DMS153 (cell line): ENCODE results near the gene HNRNPA3.
"Not testable (repeated sequence)": the region's sequence is repeated elsewhere in the genome, so short reads cannot be mapped to it uniquely, and the experiment has no call there.

Experiments
- DNase-seq: peaks from one replicate; lab custom pipeline; 2025; lab: John Stamatoyannopoulos, UW

Gene HNRNPA3

DNA sequence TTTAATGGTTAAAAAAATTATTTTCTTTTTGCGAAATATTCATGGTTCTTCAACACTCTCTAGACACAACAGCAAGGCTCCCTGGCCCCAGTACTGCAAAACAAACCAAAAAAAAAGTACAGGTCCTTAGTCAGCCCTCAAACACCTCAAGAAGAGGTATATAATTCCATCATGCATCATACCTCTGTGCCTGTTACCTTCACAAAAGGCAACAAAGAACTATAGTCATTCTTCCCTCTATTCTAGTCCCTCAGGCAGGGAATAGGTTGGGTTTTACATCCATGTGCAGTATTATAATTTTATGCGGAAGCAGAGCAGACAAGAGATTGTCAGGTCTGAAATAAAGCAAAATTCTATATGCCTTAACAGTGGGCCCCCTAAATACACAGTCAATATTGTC is 43.4 kb downstream of the HNRNPA3 start:
- no peak for DNase-seq

DNA sequence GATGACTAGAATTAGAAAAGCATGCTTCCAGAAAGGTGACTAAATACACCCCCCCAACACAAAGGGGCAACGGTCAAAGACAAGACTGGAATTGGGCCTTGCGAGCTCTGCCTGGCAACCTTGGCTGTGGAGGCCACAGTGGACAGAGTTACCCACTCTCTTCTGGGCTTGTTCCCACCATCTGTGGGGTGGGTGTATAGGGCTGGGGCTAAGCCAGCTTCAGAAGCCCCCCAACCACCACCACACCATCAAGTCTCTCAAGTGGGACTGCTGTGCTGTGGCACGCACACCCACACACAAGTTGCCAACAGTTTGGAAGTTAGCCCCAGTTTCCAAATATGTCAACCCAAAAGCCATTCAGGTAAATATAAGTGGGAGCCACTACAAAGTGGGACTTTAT is 44.1 kb downstream of the HNRNPA3 start:
- DNase-seq: no peak

DNA sequence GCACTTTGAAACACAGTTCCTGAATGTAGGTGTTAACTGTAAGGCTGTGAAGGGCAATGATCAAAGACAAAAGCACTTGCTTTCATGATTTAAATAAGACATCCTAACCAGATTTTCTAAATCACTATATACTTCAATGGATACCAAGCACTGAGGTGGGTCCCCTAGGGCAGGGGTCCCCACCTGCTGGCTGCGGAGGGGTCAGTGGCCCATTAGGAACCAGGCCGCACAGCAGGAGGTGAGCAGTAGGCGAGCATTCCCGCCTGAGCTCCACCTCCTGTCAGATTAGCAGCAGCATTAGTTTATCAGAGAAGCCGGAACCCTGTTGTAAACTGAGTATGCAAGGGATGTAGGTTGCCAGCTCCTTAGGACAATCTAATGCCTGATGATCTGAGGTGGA is 44.9 kb downstream of the HNRNPA3 start:
- DNase-seq: no peak

DNA sequence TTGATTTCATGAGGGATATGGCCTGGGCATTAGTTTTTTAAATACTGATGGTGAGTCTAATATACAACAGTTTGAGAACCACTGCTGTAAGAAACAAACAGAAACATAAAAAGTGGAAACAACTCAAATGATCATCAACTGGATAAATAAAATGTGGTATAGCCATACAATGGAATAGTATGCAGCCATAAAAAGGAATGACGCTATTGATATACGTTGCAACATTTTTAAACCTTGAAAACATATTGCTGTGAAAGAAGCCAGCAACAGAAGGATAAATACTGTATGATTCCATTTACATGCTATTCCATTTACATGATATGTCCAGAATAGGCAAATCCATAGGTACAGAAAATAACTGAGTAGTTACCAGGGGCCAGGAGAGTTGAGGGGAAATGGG is 45.5 kb downstream of the HNRNPA3 start:
- DNase-seq: no peak

DNA sequence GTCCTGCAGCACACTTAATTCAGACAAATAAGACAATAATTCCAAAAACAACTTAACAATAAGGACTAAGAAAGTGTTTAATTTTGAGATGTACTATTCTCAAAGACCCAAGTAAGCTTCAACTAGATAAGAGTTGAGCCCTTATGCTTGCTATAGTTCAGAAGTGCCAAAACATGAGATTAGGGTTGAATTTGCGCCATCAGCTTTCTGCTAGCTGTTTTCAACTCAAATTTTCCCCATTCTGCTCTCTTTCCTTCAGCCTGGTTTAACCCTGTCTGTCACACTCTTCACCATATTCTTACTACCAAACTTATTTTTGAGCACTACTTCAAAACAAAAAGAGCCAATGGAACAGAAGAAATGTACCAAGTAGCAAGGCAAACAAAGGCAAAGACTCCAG is 47.8 kb downstream of the HNRNPA3 start:
- no peak for DNase-seq

DNA sequence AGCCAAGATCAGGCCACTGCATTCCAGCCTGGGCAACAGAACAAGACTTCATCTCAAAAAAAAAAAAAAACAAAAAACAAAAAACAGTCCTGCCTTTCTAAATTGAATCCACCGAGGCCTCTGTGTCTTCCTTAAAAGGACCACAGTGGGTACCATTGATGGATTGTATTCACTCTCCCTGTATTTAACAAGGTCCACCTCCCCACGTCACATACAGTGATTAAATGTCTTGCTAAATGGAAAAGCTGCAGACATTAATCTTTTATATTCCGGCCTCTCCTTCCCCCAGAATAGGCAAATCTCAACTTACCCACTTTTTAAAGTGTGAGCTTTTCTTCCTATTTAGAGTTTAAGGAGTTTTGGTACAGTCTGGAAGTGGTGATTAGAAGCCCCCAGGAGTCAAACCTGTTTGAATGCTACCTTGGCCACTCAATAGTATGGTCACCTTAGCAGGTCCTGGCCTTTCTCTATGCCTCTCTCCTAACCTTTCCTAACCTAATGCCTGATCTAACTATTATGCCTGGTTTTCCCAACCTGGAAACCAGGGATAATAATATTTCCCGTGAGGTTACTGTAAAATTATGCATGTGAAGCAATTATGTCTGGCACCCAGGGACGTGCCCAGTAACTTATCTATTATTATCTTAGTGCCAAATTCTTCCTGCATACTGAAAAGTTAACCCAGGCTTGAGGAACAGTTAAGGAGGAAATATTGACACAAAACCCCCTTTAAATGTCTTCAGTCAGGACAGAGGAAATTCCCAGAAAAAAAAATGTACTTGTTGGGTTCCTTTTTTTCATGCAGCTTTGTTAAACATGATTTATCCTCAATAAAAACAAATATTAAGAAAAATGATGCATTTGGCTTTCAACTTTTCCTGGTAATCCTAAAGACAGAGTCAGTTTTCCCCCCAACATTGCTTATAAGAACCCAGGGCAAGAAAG is 48.8 kb downstream of the HNRNPA3 start:
- DNase-seq: no peak

DNA sequence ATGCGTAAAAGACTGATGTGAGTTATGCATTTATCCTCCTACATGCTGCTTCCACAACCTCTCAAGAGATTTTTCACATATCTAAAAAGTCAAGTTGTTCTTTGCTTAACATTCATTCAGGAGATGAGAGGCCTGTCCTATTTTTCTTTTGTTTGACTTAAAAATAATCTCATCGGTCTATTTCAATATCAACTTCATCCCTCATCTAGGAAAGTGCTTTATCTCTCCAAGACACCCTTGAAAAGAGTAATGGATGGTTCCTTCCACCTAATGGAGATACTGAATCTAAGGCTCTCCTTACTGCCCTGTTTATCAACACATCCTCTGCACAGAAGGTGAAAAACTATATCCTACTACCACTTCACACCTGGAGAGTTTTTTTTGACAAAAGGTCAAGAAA is 49.5 kb downstream of the HNRNPA3 start:
- DNase-seq: no peak

DNA sequence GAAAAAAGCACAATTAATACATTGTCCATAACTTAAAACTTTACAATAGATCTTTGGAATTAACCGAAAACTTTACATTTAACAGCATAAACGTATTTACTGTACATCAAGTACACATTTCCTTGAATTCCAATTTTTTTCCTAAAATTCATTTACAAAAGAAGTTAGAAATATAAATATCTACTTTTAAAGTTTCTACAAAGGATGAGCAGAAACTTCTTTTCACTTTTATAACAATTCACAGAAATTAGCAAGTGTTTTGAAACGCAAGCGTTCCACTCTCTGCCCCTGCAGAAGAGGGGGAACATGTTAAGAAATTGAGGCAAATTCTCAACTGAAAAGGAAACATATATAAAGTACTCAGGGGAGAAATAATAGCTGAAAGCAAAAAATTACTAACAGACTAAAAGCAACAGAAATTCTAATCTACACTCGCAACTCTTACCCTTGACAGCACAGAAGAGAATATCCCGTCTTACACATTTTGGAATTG is 50.4 kb downstream of the HNRNPA3 start:
- DNase-seq: no peak

DNA sequence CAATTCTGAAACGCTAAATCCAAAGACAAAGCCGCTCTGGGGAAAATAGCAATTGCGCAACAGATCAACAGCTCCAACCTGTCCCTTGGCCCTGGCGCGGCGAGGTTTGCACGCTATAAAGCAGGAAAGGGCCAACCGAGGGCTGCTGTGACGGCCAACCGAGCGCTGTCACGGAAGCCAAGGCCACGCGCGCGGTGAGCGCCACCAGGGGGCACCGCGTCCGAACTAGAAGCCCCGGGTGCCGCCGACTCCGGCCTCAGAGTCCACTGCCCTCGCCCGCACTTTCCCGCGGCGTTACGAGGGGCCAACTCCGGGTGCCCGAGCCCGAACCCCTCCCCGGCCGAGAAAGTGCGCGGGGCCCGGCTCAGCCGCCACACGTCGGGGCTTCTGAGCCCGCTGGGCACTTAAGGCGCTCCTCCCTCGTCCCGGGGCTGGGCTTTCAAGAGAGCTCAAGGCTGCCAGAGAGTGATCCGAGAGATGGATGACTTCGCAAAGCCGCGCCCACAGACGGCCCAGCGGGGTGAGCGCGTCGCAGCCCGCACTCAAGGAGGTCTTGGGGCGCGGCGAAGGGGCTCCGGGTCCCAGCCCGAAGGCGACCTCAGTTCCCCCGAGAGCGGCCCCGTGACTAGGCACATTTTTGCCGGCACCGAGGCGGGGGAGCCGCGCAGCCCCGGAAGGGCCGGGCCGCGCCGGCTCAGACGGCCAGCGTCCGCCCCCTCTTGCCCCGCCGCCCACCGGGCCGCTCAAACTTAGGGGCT is 51.0 kb downstream of the HNRNPA3 start:
- DNase-seq: peak; percentile 91

DNA sequence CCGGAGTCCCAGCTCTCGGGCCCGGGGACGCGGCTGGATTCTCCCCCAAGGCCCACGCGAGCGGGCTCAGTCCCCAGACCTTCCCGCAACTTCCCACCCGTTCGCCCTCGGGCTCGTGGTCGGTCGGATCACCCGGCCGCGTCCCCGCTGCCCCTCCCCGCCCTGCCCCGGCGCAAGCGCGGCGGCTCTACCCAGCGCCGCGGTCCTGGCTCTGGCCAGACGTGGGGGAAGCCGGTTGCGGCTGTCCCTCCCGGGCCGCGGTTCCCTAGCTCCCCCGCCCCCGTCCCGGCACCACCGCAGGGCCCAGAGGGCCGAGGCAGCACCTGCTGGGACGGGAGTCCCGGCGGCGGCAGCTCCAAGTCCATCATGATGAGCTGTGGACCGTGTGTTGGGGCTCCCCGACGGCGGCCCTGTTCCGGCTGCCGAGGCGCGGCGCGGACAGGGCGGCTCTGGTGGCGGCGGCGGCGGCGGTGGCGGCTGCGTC is 51.7 kb downstream of the HNRNPA3 start:
- DNase-seq: no peak

DNA sequence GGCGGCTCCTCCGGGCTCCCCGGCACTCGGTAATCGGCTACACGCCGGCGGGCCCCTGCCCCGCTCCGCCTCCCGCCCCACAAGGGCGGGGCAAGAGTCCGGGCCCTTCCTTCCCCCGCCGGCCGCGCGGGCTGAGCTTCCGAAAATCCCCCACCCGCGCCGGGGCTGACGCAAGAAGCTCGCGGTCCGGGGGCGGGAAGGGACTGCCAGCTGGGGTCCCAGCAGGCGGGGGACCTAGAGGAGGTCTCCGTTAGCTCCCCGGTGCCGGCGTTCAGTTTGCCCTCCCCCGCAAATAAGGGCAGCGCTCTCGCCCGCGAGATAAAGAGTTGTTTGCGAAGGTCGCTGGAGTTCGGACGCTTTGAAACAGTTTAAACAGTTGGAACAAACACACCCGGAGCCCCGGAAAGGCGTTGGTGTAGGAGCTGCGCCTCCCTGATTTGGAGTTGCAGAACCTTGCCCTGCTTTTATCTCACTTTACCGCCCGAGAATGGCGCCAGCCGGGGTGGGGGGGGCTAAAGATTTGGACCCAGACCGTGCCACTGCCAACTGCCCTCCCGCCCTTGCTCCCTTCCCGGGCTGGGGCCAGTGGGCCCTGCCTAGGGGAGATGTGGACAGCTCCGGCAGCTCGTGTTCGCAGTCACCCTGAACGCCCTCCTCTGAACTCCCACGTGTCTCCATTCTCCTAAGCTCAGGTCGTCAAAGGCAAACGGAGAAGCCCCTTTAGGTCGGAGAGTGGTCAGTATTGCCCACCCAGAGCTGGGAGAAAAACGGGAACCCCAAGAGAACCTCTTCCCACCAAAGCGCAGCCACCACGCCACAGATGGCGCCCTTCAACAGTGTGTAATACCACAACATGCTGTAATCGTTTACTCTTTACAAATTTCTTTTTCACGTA is 52.3 kb downstream of the HNRNPA3 start, which contains the start of gene NFE2L2:
Gene NFE2L2, minus strand, starts transcription at position 35 of the 895 bp plus-strand sequence. CDS start 151 bp downstream, outside the sequence.
- peak; percentile 73 for DNase-seq

DNA sequence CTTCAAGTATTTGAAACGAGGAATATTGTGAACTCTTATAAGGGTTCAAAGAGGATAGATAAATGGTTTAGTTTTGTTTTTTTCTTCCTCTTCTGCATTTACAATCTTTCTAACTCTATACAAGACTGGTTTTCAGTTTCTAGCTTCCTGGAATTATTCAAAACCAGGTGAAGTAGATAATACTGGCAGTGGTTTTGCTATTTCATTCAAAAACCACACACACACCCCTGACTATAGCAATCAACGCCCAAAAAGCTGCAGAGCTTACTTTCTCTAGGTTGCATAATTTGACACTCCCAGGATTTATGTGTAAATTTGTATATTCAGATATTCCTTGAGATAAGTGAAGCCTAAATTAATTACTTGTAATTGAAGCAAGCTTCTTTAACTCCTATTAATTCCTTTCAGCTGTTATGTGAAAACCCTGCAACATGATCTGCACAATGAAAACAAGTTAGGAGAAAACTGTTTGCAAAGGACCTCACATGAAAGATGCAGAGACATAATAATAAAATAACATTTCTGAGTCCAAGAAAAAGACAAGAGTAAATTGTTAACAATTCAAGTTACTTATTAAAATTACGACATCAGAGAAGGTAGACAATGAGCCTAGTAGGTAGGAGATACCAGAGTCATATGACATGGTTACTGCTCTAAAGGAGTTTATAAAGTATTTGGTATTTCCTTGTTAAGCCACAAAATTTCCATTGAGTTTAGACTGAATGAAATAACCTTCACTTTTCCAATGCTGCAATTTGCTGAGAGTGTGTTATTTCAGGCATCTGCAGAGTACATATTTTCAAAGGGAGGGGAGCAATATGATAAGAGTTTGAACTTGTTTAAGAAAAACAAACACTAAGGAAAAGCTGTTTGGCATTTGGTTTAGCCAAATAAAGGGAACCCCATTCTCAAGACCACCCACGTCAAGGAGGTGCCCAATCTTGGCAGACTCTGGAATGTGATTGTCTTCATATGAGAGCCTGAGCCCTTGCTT is 53.5 kb downstream of the HNRNPA3 start:
- no peak for DNase-seq

DNA sequence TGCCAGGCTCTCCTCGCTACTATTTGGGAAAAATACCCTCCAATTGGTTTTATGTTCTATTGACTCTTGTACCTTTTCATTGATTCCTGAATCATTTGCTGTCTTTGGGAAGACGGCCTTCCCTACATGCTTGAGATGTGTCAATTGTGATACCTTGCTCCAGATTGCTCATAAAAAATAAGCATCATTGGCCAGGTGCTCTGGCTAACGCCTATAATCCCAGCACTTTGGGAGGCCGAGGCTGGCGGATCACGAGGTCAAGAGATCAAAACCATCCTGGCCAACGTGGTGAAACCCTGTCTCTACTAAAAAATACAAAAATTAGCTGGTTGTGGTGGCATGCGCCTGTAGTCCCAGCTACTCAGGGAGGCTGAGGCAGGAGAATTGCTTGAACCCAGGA is 54.4 kb downstream of the HNRNPA3 start:
- DNase-seq: not testable (repeated sequence)

DNA sequence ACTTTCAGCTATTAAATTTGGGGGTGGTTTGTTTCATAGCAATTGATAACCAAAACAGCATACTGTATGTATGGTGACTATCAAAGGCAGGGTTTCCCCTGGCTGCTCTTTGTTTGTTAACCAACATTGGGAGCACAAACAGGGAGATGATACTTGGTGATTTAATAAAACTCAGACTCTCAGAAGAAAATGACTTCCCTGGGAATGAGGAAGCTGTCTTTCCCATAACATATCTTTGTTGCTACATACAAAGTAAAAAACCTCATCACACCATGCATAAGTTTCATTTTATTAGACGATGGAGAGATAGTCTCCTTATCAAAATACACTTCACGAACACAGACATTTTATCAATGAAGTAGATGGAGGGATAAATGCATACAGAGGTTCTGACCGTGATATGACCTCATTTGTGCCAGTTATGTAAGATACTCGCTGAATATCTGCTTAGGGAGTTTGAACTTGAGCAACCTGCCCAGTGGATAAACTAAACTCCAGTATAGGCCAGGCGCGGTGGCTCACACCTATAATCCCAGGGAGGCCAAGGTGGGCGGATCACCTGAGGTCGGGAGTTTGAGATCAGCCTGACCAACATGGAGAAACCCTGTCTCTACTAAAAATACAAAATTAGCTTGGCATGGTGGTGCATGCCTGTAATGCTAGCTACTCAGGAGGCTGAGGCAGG is 55.7 kb downstream of the HNRNPA3 start:
- no peak for DNase-seq

DNA sequence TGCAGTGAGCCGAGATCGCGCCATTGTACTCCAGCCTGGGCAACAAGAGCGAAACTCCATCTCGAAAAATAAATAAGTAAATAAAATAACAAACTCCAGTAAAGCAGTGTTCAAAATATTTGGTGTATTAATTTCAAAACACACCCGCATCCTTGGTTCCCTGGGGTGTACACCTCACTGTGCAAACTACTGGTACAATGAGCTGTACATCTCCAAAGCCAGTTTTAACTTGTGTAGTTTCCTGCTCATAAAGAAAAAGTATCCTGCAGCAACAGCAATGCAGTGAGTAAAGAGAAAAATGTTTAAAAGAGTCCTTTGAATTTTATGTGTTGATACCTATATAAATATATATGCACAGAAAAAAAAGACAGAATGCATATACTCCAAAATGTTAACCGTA is 56.3 kb downstream of the HNRNPA3 start:
- DNase-seq: no peak

DNA sequence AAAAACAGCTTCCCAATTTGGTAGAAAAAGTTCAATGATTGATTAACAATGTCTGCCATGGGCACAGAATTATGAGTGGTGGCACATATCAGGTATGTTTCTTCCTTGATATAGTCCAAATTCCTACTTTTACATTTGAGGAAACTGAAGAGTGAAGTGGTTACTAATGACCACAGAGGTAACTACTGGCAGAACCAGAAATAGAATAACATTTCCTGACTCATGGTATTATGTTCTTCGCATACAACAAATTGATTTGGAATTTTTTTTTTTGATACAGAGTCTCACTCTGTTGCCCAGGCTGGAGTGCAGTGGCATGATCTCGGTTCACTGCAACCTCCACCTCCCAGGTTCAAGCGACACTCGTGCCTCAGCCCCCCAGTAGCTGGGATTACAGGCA is 57.9 kb downstream of the HNRNPA3 start:
- DNase-seq: no peak

DNA sequence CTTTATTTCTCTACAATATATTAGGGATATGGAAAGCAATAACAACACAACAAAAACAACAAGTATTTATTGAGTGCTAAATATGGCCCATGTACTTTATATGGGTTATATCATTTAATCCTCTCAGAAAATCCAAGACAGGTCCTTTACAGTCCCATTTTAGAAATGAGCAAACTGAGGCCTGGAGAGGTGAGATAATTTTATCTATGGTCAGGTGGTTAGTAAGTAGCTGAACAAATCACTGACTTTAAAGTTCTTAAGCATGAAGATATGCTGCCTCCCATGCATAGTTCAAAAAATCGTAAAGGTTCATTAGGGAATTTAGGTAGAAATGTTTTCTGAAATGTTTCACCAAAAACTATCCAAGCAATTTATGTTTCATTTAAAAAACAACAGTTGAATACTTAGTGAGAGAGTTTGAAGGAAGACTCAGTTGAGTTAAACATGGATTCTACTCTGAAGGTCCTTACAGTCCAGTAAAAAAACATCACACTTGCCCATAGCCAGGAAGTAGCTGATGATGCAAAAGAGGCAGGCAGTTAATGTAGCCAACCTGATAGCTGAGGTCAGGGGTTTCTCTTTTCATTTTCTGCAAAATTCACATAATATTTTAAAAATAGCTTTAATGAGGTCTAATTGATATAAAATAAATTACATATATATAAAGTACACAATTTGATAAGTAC is 59.5 kb downstream of the HNRNPA3 start:
- no peak for DNase-seq

DNA sequence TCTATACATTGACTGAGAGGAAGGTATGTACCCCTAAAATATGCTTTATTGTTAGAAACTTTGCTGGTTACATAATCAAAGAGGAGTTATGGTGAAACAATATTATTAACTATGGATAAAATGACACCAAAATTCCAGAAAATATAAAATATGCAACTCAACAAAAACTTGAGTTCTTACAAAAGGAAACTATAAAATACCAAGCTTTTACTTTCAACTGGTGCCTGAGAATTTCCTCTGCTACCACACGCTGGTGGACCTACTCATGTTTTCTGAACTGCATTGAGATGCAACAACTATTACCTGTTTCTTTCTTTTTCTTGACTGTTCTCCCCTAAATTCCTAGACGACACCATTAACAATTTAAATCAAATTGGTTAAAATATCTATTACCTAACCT is 60.2 kb downstream of the HNRNPA3 start:
- DNase-seq: no peak

DNA sequence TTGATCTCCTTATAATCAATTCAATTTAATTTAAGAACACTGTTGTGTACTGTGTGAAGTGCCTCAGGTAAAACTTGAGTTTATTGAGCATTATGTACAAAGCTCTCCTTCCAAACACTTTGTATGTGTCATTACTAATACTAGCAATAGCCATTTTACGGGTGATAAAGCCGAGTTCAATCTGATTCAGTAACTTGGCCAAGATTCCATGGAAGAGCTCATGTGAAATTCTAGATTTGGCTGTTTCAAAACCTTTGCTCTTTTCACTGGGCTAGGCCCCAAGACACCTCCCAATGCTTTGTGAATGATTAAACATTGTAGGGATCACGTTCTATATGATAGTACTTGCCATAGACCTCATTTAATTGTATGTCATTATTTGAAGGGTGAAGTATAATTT is 60.8 kb downstream of the HNRNPA3 start:
- DNase-seq: no peak
